NCI-H82 treated with DMSO at 0.1 percent for 48 hours (cell line): Measurements from ENCODE around the gene MCL1.

Experiments
- DNase-seq: peaks from one replicate; lab custom pipeline; 2025; ENCODE audit not compliant: unreplicated experiment; lab: John Stamatoyannopoulos, UW

The MCL1 gene

DNA sequence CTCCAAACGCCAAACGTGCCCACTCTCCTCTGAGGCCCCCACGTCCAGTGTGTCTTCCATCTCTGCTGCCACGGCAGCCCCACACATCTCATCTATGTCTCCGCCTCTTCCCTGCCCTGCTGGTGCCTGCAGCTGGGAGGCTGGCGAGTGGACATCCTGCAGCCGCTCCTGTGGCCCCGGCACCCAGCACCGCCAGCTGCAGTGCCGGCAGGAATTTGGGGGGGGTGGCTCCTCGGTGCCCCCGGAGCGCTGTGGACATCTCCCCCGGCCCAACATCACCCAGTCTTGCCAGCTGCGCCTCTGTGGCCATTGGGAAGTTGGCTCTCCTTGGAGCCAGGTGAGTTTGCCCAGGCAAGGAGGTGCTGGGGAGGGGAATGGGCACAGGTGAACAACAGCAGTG is 21.6 kb downstream of the MCL1 start:
- DNase-seq = no peak

DNA sequence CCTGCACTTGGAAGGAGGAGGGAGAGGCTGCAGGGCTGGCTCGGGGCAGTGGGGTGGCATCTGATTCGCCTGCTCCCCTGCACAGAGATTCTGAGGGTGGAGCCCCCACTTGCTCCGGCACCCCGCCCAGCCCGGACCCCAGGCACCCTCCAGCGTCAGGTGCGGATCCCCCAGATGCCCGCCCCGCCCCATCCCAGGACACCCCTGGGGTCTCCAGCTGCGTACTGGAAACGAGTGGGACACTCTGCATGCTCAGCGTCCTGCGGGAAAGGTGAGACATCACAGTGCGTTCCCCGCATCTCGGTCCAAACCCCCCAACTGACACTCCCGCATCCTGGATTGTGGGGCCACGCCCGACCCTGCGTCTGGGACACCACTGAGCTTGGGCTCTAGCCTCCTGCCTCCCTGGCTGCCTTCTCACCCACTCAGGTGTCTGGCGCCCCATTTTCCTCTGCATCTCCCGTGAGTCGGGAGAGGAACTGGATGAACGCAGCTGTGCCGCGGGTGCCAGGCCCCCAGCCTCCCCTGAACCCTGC is 22.3 kb downstream of the MCL1 start:
- no peak for DNase-seq

DNA sequence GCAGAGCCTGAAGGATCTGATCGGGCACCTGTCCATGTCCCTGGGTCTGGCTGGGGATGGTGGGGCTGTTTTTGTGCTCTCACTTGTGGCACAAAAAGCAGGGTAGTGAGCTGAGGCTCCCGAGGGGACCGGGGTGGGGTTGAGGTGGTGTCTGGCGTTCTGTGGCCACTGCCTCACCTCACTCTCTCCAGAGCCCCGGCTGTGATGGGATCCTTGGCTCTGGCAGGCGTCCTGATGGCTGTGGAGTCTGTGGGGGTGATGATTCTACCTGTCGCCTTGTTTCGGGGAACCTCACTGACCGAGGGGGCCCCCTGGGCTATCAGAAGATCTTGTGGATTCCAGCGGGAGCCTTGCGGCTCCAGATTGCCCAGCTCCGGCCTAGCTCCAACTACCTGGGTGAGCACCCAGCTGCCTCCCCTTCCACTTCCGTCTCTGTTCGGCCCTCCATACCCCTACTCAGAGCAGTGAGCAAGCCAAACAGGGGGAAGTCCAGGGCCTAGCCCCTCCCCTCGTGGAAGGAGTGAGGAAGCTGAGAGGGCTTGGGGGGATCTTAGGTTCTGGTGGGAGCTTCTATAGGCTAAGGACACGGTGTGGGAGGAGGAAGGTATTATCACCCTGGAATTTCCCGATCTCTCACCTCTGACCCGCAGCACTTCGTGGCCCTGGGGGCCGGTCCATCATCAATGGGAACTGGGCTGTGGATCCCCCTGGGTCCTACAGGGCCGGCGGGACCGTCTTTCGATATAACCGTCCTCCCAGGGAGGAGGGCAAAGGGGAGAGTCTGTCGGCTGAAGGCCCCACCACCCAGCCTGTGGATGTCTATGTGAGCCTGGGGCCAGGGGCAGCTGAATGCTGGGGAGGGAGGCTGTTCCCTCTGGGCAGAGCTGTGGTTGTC is 23.2 kb downstream of the MCL1 start:
- DNase-seq = no peak

DNA sequence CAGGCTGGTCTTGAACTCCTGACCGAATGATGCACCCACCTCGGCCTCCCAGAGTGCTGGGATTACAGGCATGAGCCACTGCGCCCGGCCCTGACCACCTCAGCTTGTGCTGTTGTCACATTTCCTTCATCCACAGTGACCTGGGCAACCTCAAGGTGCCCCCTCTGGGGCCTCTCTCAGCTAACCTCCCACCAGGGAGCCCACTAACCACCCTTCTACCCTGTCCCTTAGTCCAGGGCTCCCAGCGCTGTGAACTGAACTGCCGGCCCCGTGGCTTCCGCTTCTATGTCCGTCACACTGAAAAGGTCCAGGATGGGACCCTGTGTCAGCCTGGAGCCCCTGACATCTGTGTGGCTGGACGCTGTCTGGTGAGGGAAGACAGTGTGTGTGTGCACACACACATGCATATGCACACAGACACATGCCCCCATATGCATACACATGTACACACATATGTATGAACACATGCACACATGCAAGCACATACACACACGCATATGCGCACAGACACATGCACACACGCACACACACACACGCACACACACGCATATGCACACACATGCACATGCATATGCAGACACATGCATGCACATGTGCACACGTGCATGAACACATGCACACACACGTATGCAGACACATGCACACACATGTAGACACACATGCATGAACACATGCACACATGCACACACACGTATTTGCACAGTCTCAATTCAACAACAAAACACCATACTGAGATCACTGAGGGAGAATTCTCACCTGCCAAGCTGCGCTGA is 24.0 kb downstream of the MCL1 start:
- DNase-seq = no peak

DNA sequence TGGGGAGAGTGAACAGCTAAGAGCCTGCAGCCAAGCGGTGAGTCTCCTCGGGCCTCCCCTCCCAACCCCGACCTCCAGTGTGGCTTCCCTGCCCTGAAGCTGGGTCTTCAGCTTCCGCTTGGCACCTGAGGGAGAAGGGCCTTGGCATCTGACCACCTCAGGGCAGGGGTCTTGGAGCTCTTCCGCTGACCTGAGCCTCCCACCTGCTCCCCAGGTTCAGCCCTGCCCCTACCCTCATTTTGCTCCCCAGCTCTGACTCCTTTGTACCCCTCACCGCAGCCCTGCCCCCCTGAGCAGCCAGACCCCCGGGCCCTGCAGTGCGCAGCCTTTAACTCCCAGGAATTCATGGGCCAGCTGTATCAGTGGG is 25.3 kb downstream of the MCL1 start:
- DNase-seq = no peak

DNA sequence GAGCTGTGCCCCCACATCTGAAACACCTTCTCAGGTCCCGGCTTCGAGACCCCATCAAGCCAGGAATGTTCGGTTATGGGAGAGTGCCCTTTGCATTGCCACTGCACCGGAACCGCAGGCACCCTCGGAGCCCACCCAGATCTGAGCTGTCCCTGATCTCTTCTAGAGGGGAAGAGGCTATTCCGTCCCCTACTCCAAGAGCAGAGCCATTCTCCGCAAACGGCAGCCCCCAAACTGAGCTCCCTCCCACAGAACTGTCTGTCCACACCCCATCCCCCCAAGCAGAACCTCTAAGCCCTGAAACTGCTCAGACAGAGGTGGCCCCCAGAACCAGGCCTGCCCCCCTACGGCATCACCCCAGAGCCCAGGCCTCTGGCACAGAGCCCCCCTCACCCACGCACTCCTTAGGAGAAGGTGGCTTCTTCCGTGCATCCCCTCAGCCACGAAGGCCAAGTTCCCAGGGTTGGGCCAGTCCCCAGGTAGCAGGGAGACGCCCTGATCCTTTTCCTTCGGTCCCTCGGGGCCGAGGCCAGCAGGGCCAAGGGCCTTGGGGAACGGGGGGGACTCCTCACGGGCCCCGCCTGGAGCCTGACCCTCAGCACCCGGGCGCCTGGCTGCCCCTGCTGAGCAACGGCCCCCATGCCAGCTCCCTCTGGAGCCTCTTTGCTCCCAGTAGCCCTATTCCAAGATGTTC is 25.9 kb downstream of the MCL1 start:
- DNase-seq = no peak

DNA sequence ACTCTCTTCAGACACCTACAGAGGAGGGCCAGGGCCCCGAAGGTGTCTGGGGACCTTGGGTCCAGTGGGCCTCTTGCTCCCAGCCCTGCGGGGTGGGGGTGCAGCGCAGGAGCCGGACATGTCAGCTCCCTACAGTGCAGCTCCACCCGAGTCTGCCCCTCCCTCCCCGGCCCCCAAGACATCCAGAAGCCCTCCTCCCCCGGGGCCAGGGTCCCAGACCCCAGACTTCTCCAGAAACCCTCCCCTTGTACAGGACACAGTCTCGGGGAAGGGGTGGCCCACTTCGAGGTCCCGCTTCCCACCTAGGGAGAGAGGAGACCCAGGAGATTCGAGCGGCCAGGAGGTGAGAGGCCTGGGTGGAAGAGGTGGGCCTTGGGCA is 26.5 kb downstream of the MCL1 start:
- DNase-seq = no peak

DNA sequence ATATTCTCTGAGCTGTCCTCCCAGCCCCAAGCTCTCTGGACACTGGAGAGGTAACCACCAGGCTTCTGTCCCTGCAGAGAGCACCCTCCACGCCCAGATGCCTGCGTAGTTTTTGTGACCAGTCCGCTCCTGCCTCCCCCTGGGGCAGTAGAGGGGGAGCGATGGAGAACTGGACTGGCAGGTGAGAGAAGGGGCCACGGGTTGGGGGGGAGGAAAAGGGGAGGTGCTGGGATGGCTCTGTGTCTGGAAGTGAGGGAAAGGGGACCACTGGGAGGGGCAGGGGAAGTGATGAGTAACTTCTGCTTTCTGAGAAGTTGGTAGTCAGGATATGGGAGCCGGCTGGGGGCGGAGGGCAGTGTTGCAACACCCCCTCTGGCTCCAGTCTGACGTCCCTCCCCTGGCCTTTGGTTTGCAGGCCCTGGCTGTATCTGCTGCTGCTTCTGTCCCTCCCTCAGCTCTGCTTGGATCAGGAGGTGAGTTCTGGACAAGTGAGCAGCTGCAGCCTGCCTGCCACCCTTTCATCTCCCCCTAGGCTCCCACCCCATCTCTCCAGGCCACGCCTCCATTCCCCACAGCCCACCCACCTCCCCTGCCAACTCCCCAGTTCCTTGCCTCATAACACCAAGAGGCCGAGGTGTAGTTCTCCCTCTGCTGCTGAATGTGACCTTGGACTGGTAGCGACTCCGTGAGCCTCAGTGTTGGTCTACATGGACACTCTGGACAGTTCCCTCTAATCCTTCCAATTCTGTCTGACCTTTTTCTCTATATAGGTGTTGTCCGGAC is 27.1 kb downstream of the MCL1 start:
- no peak for DNase-seq

DNA sequence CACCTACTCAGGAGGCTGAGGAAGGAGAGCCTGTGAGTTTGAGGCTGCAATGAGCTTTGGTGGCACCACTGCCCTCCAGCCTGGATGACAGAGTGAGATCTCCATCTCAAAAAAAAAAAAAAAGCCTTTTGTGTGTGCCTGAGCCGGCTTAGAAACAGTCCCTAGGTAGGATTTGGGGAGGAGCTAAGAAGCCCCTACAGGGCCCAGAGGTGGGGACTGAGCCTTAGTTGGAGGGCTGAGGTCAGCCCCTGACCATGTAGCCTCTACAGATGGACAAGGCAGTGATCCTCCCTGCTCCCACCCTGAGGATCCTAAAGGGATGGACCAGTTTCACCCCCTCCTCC is 27.7 kb downstream of the MCL1 start:
- no peak for DNase-seq

DNA sequence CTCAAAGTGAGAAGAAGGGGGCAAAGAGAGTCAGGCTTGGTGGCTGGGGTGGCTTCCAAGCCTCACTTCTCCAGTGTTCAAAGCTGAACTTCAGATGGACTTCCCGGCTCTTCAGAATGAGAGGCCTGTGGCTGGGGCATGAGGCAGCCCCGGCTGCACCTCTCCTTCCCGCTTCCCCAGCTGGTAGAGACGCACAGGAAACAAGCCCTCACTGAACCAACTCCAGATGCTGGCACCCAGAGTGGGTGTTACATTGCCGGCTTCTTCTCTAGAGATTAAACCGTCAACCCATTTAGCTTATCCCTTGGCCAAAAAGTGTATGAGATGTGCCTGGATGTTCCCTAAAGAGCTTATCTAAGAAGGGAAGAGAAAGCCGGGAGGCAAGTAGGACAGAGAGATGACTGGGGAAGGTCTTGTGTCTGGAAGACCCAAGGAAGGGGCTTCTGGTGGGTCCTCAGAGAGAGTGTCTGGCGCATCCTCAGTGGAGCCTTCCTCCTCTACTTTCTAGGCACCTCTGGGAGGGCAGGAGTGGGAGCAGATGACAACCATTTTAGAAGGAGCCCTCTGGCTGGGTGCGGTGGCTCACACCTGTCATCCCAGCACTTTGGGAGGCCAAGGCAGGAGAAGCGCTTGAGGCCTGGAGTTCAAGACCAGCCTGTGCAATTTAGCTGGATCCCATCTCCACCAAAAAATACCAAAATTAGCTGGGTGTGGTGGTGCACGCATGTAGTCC is 28.2 kb downstream of the MCL1 start:
- peak; percentile 70 for DNase-seq

DNA sequence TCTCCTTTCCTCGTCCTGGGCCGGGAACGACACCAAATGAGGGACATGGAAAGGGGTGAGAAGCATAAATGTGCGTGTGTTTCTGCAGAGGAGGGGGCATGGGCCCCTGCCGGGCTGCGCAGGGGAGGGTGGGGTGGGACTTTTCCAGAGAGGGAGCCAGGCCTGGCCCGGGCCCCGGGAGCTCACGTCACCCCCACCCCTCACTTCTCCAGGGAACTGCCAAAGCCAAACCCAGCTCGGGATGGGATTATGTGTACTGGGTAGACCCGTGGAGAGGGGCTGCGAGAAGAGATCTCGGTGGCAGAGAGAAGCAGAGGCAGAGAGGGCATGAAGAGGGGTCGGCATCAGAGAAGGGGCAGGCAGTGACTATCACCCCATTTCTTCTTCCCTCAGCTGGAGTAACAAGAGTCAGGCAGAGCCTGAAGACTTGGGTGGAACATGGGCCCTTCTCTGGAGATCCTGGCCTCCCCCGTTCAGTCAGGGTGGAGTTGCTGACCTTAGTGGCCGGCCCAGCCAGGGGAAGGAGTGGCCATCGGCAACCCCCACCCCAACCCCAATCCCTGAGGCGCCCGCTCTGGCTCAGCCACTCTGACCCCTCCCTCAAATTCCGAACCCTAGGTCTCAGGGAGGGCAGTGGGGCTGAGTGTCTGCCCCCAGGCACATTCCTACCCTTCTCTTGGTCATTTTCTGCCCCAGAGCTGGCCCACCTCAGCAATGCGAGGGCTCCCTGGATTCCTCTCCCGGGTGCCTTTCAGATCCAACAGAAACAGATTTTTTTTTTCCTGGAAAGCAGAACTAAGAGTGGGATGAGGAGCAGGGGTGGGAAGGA is 29.0 kb downstream of the MCL1 start:
- no peak for DNase-seq

DNA sequence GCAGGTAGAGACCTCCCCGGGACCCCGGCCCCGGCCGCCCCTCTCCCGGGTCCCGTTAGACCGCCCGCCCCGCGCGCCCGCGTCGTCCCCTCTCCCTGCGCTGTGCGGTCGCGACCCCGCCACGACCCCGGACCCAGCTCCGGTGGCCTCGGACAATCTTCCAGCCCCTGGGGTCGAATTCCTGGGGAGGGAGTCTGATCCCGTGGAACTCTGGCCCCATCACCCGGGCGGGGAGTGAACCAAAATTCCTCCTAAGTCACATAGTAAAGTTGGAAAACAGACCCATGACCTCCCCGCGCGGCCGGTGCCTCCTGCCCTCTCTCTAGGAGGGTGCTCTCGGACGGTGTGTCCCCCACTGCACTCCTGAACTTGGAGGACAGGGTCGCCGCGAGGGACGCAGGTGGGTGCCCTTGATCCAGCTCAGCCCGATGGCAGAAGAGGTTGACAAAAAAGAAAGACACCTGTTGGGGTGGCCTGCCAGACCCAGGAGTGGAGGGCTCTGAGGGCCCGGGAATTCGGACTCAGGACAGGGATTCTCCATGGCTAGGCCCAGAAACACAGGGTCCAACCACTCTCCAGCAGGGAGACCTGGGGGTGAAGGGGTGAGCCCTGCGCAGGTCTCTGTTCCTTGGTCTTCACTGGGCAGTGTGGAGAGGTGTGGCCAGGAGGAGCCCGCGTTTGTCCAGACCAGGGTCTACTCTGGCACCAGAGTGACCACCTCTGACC is 29.8 kb downstream of the MCL1 start:
- no peak for DNase-seq

DNA sequence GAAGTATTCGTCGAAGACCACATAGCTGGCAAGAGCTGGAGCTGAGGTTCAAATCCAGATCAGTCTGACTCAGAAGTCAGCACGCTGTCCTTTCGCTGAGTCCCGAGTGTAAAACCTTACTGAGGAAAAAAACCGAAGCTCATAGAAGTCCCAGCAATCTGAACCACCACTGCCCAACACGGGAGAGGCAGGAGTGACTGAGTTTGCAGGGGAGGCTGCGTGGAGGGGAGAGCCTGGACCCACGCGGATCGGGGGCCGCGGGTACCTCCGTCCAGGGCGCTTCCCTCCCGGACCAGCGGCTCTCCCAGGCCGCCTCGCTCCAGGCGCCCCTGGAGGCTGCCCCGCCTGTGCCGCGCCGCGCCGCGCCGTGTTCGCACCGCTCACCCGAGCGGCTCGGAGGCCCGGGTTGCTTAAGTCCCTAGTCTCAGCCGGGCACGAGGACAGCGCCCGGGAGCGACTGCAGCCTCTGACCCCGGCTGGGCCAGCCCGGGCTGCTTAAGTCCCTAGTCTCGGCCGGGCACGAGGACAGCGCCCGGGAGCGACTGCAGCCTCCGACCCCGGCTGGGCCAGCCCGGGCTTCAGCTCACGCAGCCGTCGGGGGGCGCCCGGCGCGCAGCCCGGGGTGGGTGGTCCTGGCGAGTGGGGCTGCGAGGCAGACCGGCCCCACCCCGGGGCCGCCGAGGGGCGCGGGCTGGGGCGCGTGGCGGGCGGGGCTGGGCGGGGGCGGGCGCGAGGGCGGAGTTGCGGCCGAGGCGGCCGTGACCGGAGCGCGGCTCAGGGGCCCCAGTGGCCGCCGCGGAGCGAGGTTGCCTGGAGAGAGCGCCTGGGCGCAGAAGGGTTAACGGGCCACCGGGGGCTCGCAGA is 30.5 kb downstream of the MCL1 start, which contains the start of gene ADAMTSL4:
Gene ADAMTSL4 (plus strand): TSS at position 777 of the 864 bp plus-strand sequence. CDS start 2,881 bp downstream, outside the sequence.
- DNase-seq = no peak

DNA sequence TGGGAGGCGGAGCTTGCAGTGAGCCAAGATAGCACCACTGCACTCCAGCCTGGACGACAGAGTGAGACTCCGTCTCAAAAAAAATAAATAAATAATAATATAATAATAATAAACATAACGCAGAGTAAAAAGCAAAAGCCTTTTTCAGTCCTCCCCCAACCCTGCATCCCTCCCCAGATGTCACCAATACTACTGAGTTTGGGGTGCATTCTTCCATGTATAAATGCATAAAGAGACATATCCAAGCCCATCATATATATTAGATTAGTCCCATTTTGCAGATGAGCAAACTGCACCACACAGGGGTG is 31.1 kb downstream of the MCL1 start:
- DNase-seq = no peak

DNA sequence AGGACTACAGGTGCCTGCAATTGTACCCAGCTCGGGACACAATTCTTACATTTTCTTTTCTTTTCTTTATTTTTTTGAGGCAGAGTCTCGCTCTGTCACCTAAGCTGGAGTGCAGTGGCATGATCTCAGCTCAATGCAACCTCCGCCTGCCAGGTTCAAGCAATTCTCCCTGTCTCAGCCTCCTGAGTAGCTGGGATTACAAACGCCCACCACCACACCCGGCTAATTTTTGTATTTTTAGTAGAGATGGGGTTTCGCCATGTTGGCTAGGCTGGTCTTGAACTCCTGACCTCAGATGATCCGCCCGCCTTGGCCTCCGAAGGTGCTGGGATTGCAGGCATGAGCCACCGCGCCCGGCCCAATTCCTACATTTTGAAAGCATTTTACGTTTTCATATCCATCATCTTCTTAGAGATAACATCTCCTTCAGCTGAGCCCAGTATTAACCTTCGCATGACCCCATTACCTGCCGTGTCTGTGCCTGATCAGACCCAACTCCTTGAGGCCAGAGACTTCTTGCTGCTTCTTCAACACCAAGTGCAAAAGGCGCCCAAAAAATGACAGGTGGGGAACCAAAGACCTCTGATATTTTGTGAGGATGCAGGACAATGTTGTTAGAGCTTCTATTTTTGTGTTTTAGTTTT is 33.0 kb downstream of the MCL1 start:
- DNase-seq = no peak

DNA sequence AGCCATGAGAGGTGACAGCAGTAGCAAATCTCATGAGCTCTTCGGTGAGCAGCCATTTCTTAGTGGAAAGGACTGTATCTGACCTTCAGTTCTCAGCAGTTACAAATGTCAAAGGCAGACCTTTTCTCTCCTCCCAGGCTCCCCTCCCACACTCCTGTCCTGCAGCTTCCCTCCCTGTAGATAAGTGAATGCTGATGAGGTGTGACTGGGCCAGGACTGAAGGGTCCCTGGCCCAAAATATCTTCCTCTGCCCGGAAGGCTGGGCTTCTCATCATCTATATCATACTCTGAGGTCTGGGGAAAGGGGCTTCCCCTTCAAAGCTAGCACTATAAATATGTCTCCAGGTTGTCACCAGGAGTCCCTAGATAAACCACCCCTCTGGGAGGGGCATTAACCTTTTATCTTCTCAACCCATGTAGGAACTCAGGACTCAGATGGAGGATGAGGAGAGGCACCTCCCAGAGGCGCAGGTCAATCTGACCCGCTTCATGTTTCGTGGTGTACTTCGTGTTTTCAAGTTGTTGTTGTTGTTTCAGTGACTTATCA is 33.9 kb downstream of the MCL1 start:
- DNase-seq = no peak

DNA sequence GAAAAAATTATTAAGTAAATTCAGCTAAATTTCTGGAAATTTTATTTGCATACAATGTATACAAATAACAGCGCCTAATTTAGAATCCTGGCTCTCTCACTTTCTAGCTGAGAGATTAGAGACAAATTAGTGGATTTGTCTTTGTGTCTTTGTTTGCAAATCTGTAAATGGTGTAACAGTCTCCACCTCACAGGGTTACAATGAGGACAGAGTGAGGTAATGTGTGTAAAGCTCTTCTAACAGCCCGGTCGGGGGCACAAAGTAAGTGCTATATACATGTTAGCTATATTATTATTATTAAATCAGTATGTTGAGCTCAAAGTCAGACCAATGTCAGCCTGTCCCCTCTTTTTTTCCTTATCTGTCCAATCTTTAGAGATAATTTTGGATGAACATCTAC is 35.2 kb downstream of the MCL1 start:
- DNase-seq = no peak
